ENCODE measurements around the gene ZKSCAN3.

ZKSCAN3 gene

DNA sequence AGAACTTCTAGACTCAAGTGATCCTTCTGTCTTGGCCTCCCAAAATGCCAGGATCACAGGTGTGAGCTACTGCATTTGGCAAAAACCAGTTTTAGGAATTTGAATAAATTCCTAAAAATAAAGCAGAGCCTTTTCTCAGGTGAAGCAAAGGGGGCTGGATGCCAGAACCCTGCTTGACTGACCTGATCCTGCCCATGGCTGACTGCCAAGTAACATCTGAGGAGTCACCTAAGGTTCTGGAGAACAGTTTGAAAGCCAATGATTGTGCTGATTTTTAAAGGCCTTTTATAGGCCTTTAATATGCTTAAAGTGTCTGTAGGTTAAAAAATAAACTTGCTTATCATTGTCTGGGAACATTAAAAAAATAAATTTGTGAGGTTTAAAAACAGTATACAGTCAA is 63.9 kb downstream of the ZKSCAN3 start:
- TF ChIP-seq, protein P1, sequence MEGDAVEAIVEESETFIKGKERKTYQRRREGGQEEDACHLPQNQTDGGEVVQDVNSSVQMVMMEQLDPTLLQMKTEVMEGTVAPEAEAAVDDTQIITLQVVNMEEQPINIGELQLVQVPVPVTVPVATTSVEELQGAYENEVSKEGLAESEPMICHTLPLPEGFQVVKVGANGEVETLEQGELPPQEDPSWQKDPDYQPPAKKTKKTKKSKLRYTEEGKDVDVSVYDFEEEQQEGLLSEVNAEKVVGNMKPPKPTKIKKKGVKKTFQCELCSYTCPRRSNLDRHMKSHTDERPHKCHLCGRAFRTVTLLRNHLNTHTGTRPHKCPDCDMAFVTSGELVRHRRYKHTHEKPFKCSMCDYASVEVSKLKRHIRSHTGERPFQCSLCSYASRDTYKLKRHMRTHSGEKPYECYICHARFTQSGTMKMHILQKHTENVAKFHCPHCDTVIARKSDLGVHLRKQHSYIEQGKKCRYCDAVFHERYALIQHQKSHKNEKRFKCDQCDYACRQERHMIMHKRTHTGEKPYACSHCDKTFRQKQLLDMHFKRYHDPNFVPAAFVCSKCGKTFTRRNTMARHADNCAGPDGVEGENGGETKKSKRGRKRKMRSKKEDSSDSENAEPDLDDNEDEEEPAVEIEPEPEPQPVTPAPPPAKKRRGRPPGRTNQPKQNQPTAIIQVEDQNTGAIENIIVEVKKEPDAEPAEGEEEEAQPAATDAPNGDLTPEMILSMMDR (IDR thresholded peaks at IDR 0.05): no peak
- no peak for TF ChIP-seq ZFX (IDR thresholded peaks at IDR 0.05; ENCODE audit: borderline replicate concordance)
- no peak overlapping the region for H3K27ac ChIP-seq

Measured in 22Rv1 (cell line).